Osteocyte (in vitro differentiated cells): ENCODE measurements around the gene SIL1. TPM values are rescaled to one million over a fixed set of nuclear protein-coding genes. Genes with fewer than 3 reads are reported as not detected.

Source experiments
- DNase-seq: peaks from one replicate; pipeline ENCODE4 v3.0.0; 2021; ENCODE audit warnings: mixed read lengths; ENCODE audit not compliant: unreplicated experiment; ENCODE audit errors: extremely low spot score
- H3K27ac Mint-ChIP-seq: one replicate; pipeline ENCODE4 v1.8.0; 2021; ENCODE audit warnings: mild to moderate bottlenecking, mixed read lengths; ENCODE audit not compliant: unreplicated experiment
- H3K27me3 Mint-ChIP-seq: one replicate; pipeline ENCODE4 v1.8.0; 2021; ENCODE audit warnings: mixed read lengths; ENCODE audit not compliant: unreplicated experiment
- H3K36me3 Mint-ChIP-seq: one replicate; pipeline ENCODE4 v1.8.0; 2021; ENCODE audit warnings: mixed read lengths; ENCODE audit not compliant: unreplicated experiment
- H3K4me1 Mint-ChIP-seq: one replicate; pipeline ENCODE4 v1.8.0; 2021; ENCODE audit warnings: mixed read lengths; ENCODE audit not compliant: unreplicated experiment
- H3K4me3 Mint-ChIP-seq: one replicate; pipeline ENCODE4 v1.8.0; 2021; ENCODE audit warnings: mild to moderate bottlenecking, moderate library complexity, mixed read lengths; ENCODE audit not compliant: unreplicated experiment
- H3K9me3 Mint-ChIP-seq: one replicate; pipeline ENCODE4 v1.8.0; 2021; ENCODE audit warnings: mixed read lengths; ENCODE audit not compliant: unreplicated experiment
- CTCF ChIP-seq: fragments of 200-600 bp; sonication (generic); IDR thresholded peaks from 2 replicates; pipeline ENCODE4 v1.5.0; 2021; ENCODE audit warnings: antibody characterized with exemption, mild to moderate bottlenecking, moderate library complexity
- total RNA-seq: library from RNA; stranded (reverse); gene quantifications from 2 replicates; pipeline ENCODE4 v1.2.1, GENCODE V29; 2021

The SIL1 gene
- total RNA-seq, 1 donor from 2014 or later: 58.4 TPM

GRCh38 chr5:139068494-139069151 is 129.5 kb downstream of the SIL1 start:
- no peak overlapping the region for H3K27ac Mint-ChIP-seq
- TF ChIP-seq CTCF: no peak

GRCh38 chr5:139068060-139068459 is 130.1 kb downstream of the SIL1 start:
- DNase-seq: no peak
- Mint-ChIP-seq H3K4me3 (no peak overlapping the region), H3K27ac (no peak overlapping the region), H3K27me3 (no peaks in the 10 kb centered on the region), H3K9me3 (no peaks in the 10 kb centered on the region), H3K36me3 (no peaks in the 10 kb centered on the region), H3K4me1 (peaks cover 2% of the 10 kb centered on the region)
- TF ChIP-seq CTCF: no peak

More at GRCh38 chr5:139068494-139069151, 129.5 kb downstream of the SIL1 start:
- no peaks in the 10 kb centered on the region for H3K27me3 Mint-ChIP-seq
- H3K4me3 Mint-ChIP-seq: no peak overlapping the region
- no peaks in the 10 kb centered on the region for H3K36me3 Mint-ChIP-seq
- peaks cover 2% of the 10 kb centered on the region for H3K4me1 Mint-ChIP-seq
- H3K9me3 Mint-ChIP-seq: peaks cover 3% of the 10 kb centered on the region
- no peak for DNase-seq

- peaks cover 24% of the 10 kb centered on the region for H3K4me1 Mint-ChIP-seq
- TF ChIP-seq CTCF: no peak
- H3K9me3 Mint-ChIP-seq: no peaks in the 10 kb centered on the region
- H3K36me3 Mint-ChIP-seq: no peaks in the 10 kb centered on the region
- no peak overlapping the region for H3K27ac Mint-ChIP-seq
- no peak for DNase-seq
- no peak overlapping the region for H3K4me3 Mint-ChIP-seq
- no peaks in the 10 kb centered on the region for H3K27me3 Mint-ChIP-seq
Observed at GRCh38 chr5:139065306-139065705, 132.9 kb downstream of the SIL1 start.

- no peak overlapping the region for H3K27ac Mint-ChIP-seq
- H3K27me3 Mint-ChIP-seq: no peaks in the 10 kb centered on the region
- no peaks in the 10 kb centered on the region for H3K9me3 Mint-ChIP-seq
- DNase-seq: no peak
- H3K4me1 Mint-ChIP-seq: peaks cover 24% of the 10 kb centered on the region
- TF ChIP-seq CTCF: no peak
- H3K36me3 Mint-ChIP-seq: no peaks in the 10 kb centered on the region
- H3K4me3 Mint-ChIP-seq: no peak overlapping the region
Observed at GRCh38 chr5:139064613-139065012, 133.6 kb downstream of the SIL1 start.

- no peak for DNase-seq
- H3K27me3 Mint-ChIP-seq: no peaks in the 10 kb centered on the region
- no peak overlapping the region for H3K27ac Mint-ChIP-seq
- no peaks in the 10 kb centered on the region for H3K9me3 Mint-ChIP-seq
- H3K36me3 Mint-ChIP-seq: peaks cover under 1% of the 10 kb centered on the region
- no peak for TF ChIP-seq CTCF
- no peak overlapping the region for H3K4me3 Mint-ChIP-seq
- peaks cover 24% of the 10 kb centered on the region for H3K4me1 Mint-ChIP-seq
Observed at GRCh38 chr5:139063664-139064054, 134.5 kb downstream of the SIL1 start.
